Measurements from ENCODE around the gene ZNF429. TPM values are rescaled to one million over a fixed set of nuclear protein-coding genes. Genes with fewer than 3 reads are reported as not detected.

ZNF429 gene
- total and polyA plus RNA-seq, 2 donors (not counting 3 experiments of a cell fraction or from before 2014, with no cell fraction given): 2.1 to 2.6 TPM

DNA sequence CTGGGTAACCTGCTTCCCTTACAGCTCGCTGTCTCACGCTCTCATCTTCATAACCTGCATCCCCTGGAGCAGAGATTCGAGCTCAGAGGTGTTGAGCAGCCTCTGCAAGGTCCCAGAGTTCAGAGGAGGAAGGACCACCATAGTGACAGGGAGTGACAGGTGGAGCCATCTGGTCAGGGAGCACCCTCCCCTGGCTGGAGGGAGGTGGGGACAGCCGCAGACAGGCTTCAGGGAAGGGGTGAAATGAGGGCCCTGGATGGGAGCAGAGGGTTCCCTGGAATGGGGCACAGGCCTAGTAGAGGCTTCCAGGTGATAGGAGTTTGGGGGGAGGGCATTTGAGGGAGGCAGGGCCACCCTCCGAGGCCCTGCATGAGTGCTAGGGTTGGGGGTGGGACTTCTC is 82.1 kb downstream of the ZNF429 start:
- no peak overlapping the region for H3K27ac ChIP-seq (ENCODE audit: insufficient read depth, low read depth, low read length)
- no peak overlapping the region for H3K4me2 ChIP-seq (ENCODE audit: insufficient read depth, low read length)
- H3K9ac ChIP-seq (replicated peaks; ENCODE audit: extremely low read depth, insufficient read depth, low read length): no peak overlapping the region
- H4K20me1 ChIP-seq (replicated peaks; ENCODE audit: control insufficient read depth, extremely low read depth, insufficient read depth, low read length): no peaks in the 10 kb centered on the region
- H3K27me3 ChIP-seq (ENCODE audit: control insufficient read depth in 2 of 2, insufficient read depth in 2 of 2, low read length in 2 of 2): no peaks in the 10 kb centered on the region
- no peaks in the 10 kb centered on the region for H3K79me2 ChIP-seq (ENCODE audit: control insufficient read depth, insufficient read depth, low read length)
- DNase-seq (ENCODE audit: low read depth, low spot score) (no peak), FAIRE-seq (no peak)
- peaks cover 10% of the 10 kb centered on the region for H3K9me3 ChIP-seq (replicated peaks; ENCODE audit: control insufficient read depth, insufficient read depth, low read length)
- no TSS peak for BruUV-seq (replicated peaks)
- no peak for TF ChIP-seq JUN (IDR thresholded peaks at IDR 0.05; ENCODE audit: borderline replicate concordance, insufficient read depth, insufficient read length, low read depth)
- H3K9me1 ChIP-seq (replicated peaks; ENCODE audit: control insufficient read depth, extremely low read depth, insufficient read depth, low read length): no peaks in the 10 kb centered on the region
- H3K4me3 ChIP-seq (replicated peaks in 1 of 3; ENCODE audit: insufficient read depth in 1 of 3, low read depth in 1 of 3, low read length in 3 of 3): no peak overlapping the region
- intact Hi-C loops (cut with micrococcal nuclease): no loop called here
- H3K36me3 ChIP-seq (ENCODE audit: control insufficient read depth in 2 of 2, extremely low read depth in 1 of 2, insufficient read depth in 2 of 2, low read length in 2 of 2): no peaks in the 10 kb centered on the region
- CTCF ChIA-PET: no interaction called here
- dilution Hi-C loops (cut with MboI; ENCODE audit: extremely low pct_ligation_motif_present, low sequenced_read_pairs): no loop called here
- H3K4me1 ChIP-seq (ENCODE audit: control insufficient read depth, extremely low read depth, insufficient read depth, low read length): no peaks in the 10 kb centered on the region
- no peak overlapping the region for H2AFZ ChIP-seq (ENCODE audit: low read depth, low read length)
- POLR2A ChIA-PET: no interaction called here

DNA sequence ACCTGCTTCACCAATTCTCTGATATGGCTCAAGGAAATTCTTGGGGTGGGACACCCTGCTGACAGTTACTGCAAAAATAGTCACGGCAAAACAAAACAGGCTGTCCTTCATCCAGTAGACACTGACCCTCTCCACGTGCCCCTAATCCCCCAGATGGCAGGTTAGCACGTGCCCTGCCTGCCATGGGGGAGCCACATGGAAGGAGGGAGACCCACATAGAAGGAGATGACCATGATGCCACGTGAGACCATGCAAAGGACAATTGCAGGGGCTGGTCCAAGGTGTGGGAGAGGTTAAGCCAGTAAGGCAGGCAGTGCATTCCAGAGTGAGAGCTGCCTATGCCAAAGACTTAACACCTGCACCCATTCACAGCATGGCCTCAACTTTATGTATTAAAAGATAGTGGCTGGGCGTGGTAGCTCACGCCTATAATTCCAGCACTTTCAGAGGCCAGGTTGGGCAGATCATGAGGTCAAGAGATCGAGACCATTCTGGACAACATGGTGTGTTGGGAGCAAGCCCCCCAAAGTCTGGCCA is 82.7 kb downstream of the ZNF429 start:
- H3K4me2 ChIP-seq (ENCODE audit: insufficient read depth, low read length): no peak overlapping the region
- dilution Hi-C loops (cut with MboI; ENCODE audit: extremely low pct_ligation_motif_present, low sequenced_read_pairs) (no loop called here), intact Hi-C loops (cut with micrococcal nuclease) (no loop called here)
- no peak for FAIRE-seq
- H3K9ac ChIP-seq (replicated peaks; ENCODE audit: extremely low read depth, insufficient read depth, low read length): no peak overlapping the region
- no peak for DNase-seq (ENCODE audit: low read depth, low spot score)
- no peaks in the 10 kb centered on the region for H3K9me1 ChIP-seq (replicated peaks; ENCODE audit: control insufficient read depth, extremely low read depth, insufficient read depth, low read length)
- no peaks in the 10 kb centered on the region for H4K20me1 ChIP-seq (replicated peaks; ENCODE audit: control insufficient read depth, extremely low read depth, insufficient read depth, low read length)
- no peak overlapping the region for H3K27ac ChIP-seq (ENCODE audit: insufficient read depth, low read depth, low read length)
- H3K4me1 ChIP-seq (ENCODE audit: control insufficient read depth, extremely low read depth, insufficient read depth, low read length): no peaks in the 10 kb centered on the region
- ChIA-PET POLR2A (interaction anchor here (0.6 kb wide), 1 partner anchor 146 kb away, joined by 3 read pairs; no protein-coding TSS in a partner anchor), CTCF (no interaction called here)
- no peaks in the 10 kb centered on the region for H3K36me3 ChIP-seq (ENCODE audit: control insufficient read depth in 2 of 2, extremely low read depth in 1 of 2, insufficient read depth in 2 of 2, low read length in 2 of 2)
- no peaks in the 10 kb centered on the region for H3K79me2 ChIP-seq (ENCODE audit: control insufficient read depth, insufficient read depth, low read length)
- no peaks in the 10 kb centered on the region for H3K27me3 ChIP-seq (ENCODE audit: control insufficient read depth in 2 of 2, insufficient read depth in 2 of 2, low read length in 2 of 2)
- H3K9me3 ChIP-seq (replicated peaks; ENCODE audit: control insufficient read depth, insufficient read depth, low read length): peaks cover 10% of the 10 kb centered on the region
- no peak overlapping the region for H3K4me3 ChIP-seq (replicated peaks in 1 of 3; ENCODE audit: insufficient read depth in 1 of 3, low read depth in 1 of 3, low read length in 3 of 3)
- no TSS peak for BruUV-seq (replicated peaks)
- no peak overlapping the region for H2AFZ ChIP-seq (ENCODE audit: low read depth, low read length)
- TF ChIP-seq POLR2AphosphoS5 (IDR thresholded peaks at IDR 0.05; ENCODE audit: insufficient read depth, low read depth, low read length) (no peak), FOS (IDR thresholded peaks at IDR 0.05; ENCODE audit: borderline replicate concordance, insufficient read depth, low read length) (no peak), POLR2A (IDR thresholded peaks at IDR 0.05; ENCODE audit: low read depth, low read length) (no peak), MYC (IDR thresholded peaks at IDR 0.05; ENCODE audit: low read depth, low read length) (no peak), MAX (IDR thresholded peaks at IDR 0.05; ENCODE audit: insufficient read depth, insufficient read length) (no peak), JUN (IDR thresholded peaks at IDR 0.05; ENCODE audit: borderline replicate concordance, insufficient read depth, insufficient read length, low read depth) (no peak), GATA2 (IDR thresholded peaks at IDR 0.05; ENCODE audit: insufficient read depth, insufficient read length, low read depth, low read length) (no peak), EZH2 (IDR thresholded peaks at IDR 0.05; ENCODE audit: borderline replicate concordance, low read depth, low read length, severe bottlenecking) (no peak)
- TF ChIP-seq, protein P1, sequence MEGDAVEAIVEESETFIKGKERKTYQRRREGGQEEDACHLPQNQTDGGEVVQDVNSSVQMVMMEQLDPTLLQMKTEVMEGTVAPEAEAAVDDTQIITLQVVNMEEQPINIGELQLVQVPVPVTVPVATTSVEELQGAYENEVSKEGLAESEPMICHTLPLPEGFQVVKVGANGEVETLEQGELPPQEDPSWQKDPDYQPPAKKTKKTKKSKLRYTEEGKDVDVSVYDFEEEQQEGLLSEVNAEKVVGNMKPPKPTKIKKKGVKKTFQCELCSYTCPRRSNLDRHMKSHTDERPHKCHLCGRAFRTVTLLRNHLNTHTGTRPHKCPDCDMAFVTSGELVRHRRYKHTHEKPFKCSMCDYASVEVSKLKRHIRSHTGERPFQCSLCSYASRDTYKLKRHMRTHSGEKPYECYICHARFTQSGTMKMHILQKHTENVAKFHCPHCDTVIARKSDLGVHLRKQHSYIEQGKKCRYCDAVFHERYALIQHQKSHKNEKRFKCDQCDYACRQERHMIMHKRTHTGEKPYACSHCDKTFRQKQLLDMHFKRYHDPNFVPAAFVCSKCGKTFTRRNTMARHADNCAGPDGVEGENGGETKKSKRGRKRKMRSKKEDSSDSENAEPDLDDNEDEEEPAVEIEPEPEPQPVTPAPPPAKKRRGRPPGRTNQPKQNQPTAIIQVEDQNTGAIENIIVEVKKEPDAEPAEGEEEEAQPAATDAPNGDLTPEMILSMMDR (IDR thresholded peaks at IDR 0.05; ENCODE audit: extremely low read depth in 1 of 2, insufficient read depth in 1 of 2, low read depth in 1 of 2, low read length in 2 of 2): no peak

Measured in endothelial cell of umbilical vein (primary cell).